ENCODE results near the gene TMED3. TPM values are rescaled to one million over a fixed set of nuclear protein-coding genes. Genes with fewer than 3 reads are reported as not detected.

Gene TMED3
- total RNA-seq, 1 experiment from 2014 or later: 58.6 TPM

DNA sequence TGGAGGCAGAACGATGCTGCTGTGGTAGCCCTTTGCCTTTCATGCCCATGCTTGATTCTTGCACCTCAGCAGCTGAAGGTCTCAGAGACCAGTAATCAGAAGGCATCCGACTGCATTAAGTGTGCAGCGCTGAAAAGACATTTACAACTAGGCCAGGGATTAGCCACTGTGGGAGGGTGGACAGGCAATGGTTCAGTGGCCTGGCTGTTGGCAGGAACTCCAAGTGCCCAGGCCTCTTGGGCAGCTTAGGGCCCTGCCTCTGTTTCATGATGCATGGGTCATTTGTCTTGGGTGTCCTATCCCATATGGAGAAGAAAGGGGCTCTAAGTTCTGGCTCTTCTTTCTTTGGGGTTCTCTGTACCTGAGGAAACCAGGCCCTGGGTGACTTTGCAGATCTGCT lies 11.4 kb downstream of the TMED3 start:
- H3K9me3 ChIP-seq (ENCODE audit: insufficient read depth, low read depth): no peaks in the 10 kb centered on the region
- CTCF ChIA-PET: no interaction called here
- TSS peak; percentile 28 for BruUV-seq (replicated peaks)

DNA sequence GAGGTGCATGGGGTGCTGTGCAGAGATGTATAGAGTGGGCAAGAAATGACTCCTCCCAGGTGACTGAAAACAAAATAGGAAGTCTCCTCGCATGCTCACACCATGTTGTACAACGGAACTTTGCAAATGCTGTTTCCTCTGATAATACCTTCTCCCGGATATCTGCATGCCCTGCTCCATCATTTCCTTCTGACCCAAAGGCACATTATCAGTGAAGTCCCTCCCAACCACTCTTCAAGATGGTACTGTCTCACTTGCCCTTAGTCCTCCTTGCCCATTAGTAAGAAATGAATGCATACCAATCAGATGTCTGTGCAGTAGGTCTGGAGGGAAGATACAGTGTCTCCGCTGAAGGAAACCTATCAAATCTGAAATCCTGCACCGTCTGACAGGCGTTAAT lies 12.0 kb downstream of the TMED3 start:
- no peak overlapping the region for H3K4me2 ChIP-seq
- H3K9me2 ChIP-seq (ENCODE audit: insufficient read depth): no peaks in the 10 kb centered on the region
- intact Hi-C loops (cut with micrococcal nuclease; ENCODE audit: unreplicated experiment): no loop called here
- no peaks in the 10 kb centered on the region for H3K79me2 ChIP-seq (ENCODE audit: low read depth)
- H3K4me1 ChIP-seq (replicated peaks; ENCODE audit: insufficient read depth): 0 out of 2 replicates have a peak, but pooled peaks cover 2% of the 10 kb centered on the region
- ChIA-PET POLR2A (ENCODE audit: unreplicated experiment) (no interaction called here), CTCF (no interaction called here)
- H4K20me1 ChIP-seq (ENCODE audit: insufficient read depth): peaks cover 17% of the 10 kb centered on the region; the same call in 1 of the 2 replicates
- no peaks in the 10 kb centered on the region for H3F3A ChIP-seq (ENCODE audit: insufficient read depth, low read depth)
- no peak overlapping the region for H2AFZ ChIP-seq
- no peak overlapping the region for H3K4me3 ChIP-seq
- peaks cover 20% of the 10 kb centered on the region for H3K36me3 ChIP-seq (ENCODE audit: low read depth)
- no TSS peak for BruUV-seq (replicated peaks)
- TF ChIP-seq, protein P1, sequence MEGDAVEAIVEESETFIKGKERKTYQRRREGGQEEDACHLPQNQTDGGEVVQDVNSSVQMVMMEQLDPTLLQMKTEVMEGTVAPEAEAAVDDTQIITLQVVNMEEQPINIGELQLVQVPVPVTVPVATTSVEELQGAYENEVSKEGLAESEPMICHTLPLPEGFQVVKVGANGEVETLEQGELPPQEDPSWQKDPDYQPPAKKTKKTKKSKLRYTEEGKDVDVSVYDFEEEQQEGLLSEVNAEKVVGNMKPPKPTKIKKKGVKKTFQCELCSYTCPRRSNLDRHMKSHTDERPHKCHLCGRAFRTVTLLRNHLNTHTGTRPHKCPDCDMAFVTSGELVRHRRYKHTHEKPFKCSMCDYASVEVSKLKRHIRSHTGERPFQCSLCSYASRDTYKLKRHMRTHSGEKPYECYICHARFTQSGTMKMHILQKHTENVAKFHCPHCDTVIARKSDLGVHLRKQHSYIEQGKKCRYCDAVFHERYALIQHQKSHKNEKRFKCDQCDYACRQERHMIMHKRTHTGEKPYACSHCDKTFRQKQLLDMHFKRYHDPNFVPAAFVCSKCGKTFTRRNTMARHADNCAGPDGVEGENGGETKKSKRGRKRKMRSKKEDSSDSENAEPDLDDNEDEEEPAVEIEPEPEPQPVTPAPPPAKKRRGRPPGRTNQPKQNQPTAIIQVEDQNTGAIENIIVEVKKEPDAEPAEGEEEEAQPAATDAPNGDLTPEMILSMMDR (conservative IDR thresholded peaks at IDR 0.05): no peak
- no peak for TF ChIP-seq EZH2 (IDR thresholded peaks at IDR 0.05; ENCODE audit: low read depth)
- H3K27ac ChIP-seq: no peak overlapping the region
- no peaks in the 10 kb centered on the region for H3K9me3 ChIP-seq (ENCODE audit: insufficient read depth, low read depth)
- no peaks in the 10 kb centered on the region for H3K27me3 ChIP-seq (ENCODE audit: insufficient read depth, low read depth)
- no peak for DNase-seq

More for the DNA sequence above, 11.4 kb downstream of the TMED3 start:
- Histone ChIP-seq H3F3A (ENCODE audit: insufficient read depth, low read depth) (no peaks in the 10 kb centered on the region), H3K4me2 (no peak overlapping the region), H3K27me3 (ENCODE audit: insufficient read depth, low read depth) (no peaks in the 10 kb centered on the region), H2AFZ (no peak overlapping the region), H3K27ac (no peak overlapping the region), H4K20me1 (ENCODE audit: insufficient read depth) (peaks cover 19% of the 10 kb centered on the region; the same call in 1 of the 2 replicates), H3K4me3 (no peak overlapping the region), H3K36me3 (ENCODE audit: low read depth) (peaks cover 16% of the 10 kb centered on the region), H3K9me2 (ENCODE audit: insufficient read depth) (no peaks in the 10 kb centered on the region), H3K79me2 (ENCODE audit: low read depth) (peaks cover 2% of the 10 kb centered on the region; the same call in 1 of the 2 replicates), H3K4me1 (replicated peaks; ENCODE audit: insufficient read depth) (no peaks in the 10 kb centered on the region)
- POLR2A ChIA-PET (ENCODE audit: unreplicated experiment): no interaction called here
- no peak for DNase-seq
- TF ChIP-seq, protein P1 (conservative IDR thresholded peaks at IDR 0.05): no peak
- TF ChIP-seq EZH2 (IDR thresholded peaks at IDR 0.05; ENCODE audit: low read depth): no peak
- intact Hi-C loops (cut with micrococcal nuclease; ENCODE audit: unreplicated experiment): no loop called here

DNA sequence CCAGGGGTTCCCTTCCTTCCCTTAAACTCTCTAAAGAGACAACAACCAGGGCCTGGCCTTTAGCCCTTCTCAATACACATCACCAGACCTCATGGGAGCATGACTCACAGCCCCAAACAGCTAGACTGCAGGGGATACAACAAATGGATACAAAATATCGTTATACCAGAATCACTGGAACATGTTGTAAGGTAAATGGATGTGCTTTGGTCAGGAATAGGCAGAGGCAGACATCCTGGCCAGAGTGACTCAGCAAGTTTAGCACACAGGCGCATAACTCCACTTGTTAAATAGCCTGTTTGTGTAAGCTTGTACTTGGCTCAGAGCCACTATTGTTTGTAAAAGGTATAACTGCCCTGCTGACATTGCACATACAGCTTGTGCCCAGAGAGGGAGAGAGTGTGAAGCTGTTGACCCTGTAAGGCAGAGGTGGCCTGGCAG lies 18.3 kb downstream of the TMED3 start:
- CTCF ChIA-PET: no interaction called here

More for the DNA sequence above, 18.3 kb downstream of the TMED3 start:
- H4K20me1 ChIP-seq (ENCODE audit: insufficient read depth): no peaks in the 10 kb centered on the region
- no peak overlapping the region for H3K4me3 ChIP-seq
- no peak for TF ChIP-seq EZH2 (IDR thresholded peaks at IDR 0.05; ENCODE audit: low read depth)
- TF ChIP-seq, protein P1 (conservative IDR thresholded peaks at IDR 0.05): no peak
- H3K4me2 ChIP-seq: peak overlapping the region; percentile 6
- H3K9me2 ChIP-seq (ENCODE audit: insufficient read depth): no peaks in the 10 kb centered on the region
- BruUV-seq (replicated peaks): no TSS peak
- peaks cover 24% of the 10 kb centered on the region; the same call in 1 of the 2 replicates for H3K36me3 ChIP-seq (ENCODE audit: low read depth)
- H3K4me1 ChIP-seq (replicated peaks; ENCODE audit: insufficient read depth): peaks cover 47% of the 10 kb centered on the region
- H3K9me3 ChIP-seq (ENCODE audit: insufficient read depth, low read depth): no peaks in the 10 kb centered on the region
- H3K27ac ChIP-seq: peak overlapping the region; percentile 80
- H3F3A ChIP-seq (ENCODE audit: insufficient read depth, low read depth): peaks cover 31% of the 10 kb centered on the region
- H3K79me2 ChIP-seq (ENCODE audit: low read depth): no peaks in the 10 kb centered on the region
- POLR2A ChIA-PET (ENCODE audit: unreplicated experiment): interaction anchor here (0.6 kb wide), 1 partner anchor 483 kb away, joined by 4 read pairs; no protein-coding TSS in a partner anchor
- intact Hi-C loops (cut with micrococcal nuclease; ENCODE audit: unreplicated experiment): no loop called here
- no peaks in the 10 kb centered on the region for H3K27me3 ChIP-seq (ENCODE audit: insufficient read depth, low read depth)
- DNase-seq: peak; percentile 4 to 68
- H2AFZ ChIP-seq: no peak overlapping the region

All from PC-9 (cell line).